Activated CD8-positive, alpha-beta T cell treated with anti-CD3 and anti-CD28 coated beads, Interleukin-2, amount 10 ng/mL, durations not matched to agents 7 days and 5 days (primary cell): ENCODE results near the gene RET. TPM values are rescaled to one million over a fixed set of nuclear protein-coding genes. Genes with fewer than 3 reads are reported as not detected.
A peak's percentile ranks its signal among the peaks of the same experiment; 100 is the strongest.

Source experiments
- ATAC-seq: fragments of 150-1000 bp; cut with Tn5 transposase; one replicate; pipeline ENCODE4 v1.10.0; 2021; ENCODE audit warnings: moderate library complexity
- CTCF ChIA-PET: fragments of 350-600 bp; sonication (Branson Sonifier 250); formaldehyde crosslinking; loops from one replicate; lab custom pipeline; 2021; ENCODE audit warnings: antibody characterized with exemption; lab: Charles Lee
- POLR2A ChIA-PET: fragments of 350-600 bp; sonication (Branson Sonifier 250); formaldehyde crosslinking; loops from one replicate; lab custom pipeline; 2021; ENCODE audit warnings: antibody characterized with exemption; lab: Charles Lee
- DNase-seq: peaks from one replicate; pipeline ENCODE4 v3.0.0-alpha.2; 2020
- H3K27ac Mint-ChIP-seq: one replicate; pipeline ENCODE4 v1.8.0; 2021; ENCODE audit warnings: mild to moderate bottlenecking, mixed read lengths
- H3K27me3 Mint-ChIP-seq: one replicate; pipeline ENCODE4 v1.8.0; 2021; ENCODE audit warnings: low read depth, mixed read lengths
- H3K36me3 Mint-ChIP-seq: one replicate; pipeline ENCODE4 v1.8.0; 2021; ENCODE audit warnings: low read depth, mixed read lengths
- H3K4me1 Mint-ChIP-seq: one replicate; pipeline ENCODE4 v1.8.0; 2021; ENCODE audit warnings: low read depth, mixed read lengths
- H3K4me3 Mint-ChIP-seq: one replicate; pipeline ENCODE4 v1.8.0; 2021; ENCODE audit warnings: mild to moderate bottlenecking, mixed read lengths
- H3K9me3 Mint-ChIP-seq: one replicate; pipeline ENCODE4 v1.8.0; 2022; ENCODE audit warnings: mixed read lengths; ENCODE audit not compliant: insufficient read depth
- total RNA-seq, 2 experiments: library from RNA; stranded (reverse); gene quantifications; one replicate each; pipeline ENCODE4 v1.2.3, GENCODE V29; 2021

The RET gene
- total RNA-seq, 2 experiments from 2014 or later, result 0.13 to 0.34 TPM

DNA sequence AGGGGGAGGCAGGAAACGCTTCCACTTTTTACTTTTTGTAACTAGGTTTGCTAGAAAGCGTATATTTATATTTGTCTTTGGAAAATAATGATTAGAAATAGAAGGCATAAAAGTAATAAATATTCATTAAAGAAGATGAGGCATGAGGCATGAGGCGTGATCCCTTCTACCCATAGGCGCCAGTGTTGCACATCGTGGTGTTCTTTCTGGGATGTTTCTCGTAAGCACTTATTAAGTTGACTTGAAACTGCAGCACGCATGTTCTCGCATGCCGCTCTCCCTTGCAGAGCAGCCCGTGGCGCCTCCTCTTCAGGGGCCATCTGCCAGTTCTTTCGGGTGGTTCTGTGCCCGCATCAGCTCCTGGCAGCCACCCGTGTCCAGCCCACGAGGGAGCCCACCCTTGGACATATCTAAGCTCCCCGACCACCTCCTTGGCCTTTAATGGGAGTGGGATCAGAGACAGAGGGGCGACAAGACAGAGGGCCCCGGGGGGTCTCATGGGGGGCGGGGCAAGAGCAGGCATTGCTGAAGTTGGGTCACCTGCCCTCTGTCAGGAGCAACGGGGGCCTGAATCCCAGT, 32.9 kb downstream of the RET start:
- Mint-ChIP-seq H3K36me3 (no peaks in the 10 kb centered on the region), H3K4me1 (peaks cover 40% of the 10 kb centered on the region), H3K27me3 (peaks cover 4% of the 10 kb centered on the region), H3K9me3 (no peaks in the 10 kb centered on the region), H3K27ac (peak overlapping the region; percentile 54), H3K4me3 (no peak overlapping the region)
- ChIA-PET POLR2A (interaction anchor here (1.0 to 2.2 kb wide), 3 partner anchors 11 to 29 kb away, joined by 4 to 14 read pairs (median 8); partner anchors contain the start of gene CSGALNACT2), CTCF (interaction anchor here (1.7 kb wide), 1 partner anchor 11 kb away, joined by 6 read pairs; no protein-coding TSS in a partner anchor)
- ATAC-seq (no peak), DNase-seq (no peak)

DNA sequence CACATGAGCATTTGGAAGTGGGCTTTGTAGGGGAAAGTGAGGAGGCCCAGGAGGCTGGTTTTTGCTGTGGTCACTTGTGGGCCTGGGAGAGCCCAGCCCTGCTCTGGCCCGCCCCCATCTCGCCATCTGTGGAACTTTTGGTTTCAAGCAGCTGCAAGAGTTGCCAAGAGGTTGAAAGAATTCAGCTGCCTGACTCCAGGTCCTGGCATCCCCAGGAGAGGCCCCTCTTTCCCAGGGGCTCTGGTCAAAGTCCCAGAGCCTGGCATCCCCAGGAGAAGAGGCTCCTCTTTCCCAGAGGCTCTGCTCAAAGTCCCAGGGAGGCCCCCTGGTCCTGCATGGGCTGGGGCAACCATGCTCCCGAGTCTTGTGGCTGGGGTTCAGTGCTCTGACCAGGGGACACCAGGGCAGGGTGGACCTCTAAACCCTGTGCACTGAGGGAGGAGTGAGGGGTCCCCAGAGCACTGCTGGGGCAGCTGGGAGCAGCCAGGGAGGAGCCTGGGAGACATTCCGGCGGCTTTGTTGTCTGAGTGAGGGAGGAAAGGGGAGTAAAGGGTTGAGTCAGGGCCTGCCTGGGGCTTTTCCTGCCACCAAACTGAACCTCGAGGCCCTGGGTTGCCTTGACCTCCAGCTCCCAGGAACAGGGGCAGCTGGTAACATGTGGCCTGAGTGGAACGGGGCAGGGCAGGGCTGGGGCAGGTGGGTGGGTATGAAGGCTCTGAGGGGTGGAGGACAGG, 33.6 kb downstream of the RET start:
- Mint-ChIP-seq H3K9me3 (no peaks in the 10 kb centered on the region), H3K27me3 (no peaks in the 10 kb centered on the region), H3K27ac (peak overlapping the region; percentile 61), H3K4me3 (no peak overlapping the region), H3K36me3 (no peaks in the 10 kb centered on the region), H3K4me1 (peaks cover 35% of the 10 kb centered on the region)
- DNase-seq, result no peak
- CTCF ChIA-PET, result interaction anchor here (1.7 kb wide), 1 partner anchor 11 kb away, joined by 6 read pairs; no protein-coding TSS in a partner anchor
- POLR2A ChIA-PET, result interaction anchor here (1.0 to 2.2 kb wide), 3 partner anchors 10 to 29 kb away, joined by 4 to 14 read pairs (median 8); partner anchors contain the start of gene CSGALNACT2
- no peak for ATAC-seq

DNA sequence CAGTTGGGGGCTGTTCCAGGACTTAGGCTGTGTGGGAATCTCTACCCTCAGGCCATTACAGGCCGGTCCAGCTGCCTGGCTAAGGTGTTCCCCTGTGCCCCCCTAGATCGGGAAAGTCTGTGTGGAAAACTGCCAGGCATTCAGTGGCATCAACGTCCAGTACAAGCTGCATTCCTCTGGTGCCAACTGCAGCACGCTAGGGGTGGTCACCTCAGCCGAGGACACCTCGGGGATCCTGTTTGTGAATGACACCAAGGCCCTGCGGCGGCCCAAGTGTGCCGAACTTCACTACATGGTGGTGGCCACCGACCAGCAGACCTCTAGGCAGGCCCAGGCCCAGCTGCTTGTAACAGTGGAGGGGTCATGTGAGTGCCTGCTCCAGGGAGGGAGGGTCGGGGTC, 34.2 kb downstream of the RET start:
- H3K27ac Mint-ChIP-seq, result no peak overlapping the region
- CTCF ChIA-PET, result no interaction called here

GRCh38 chr10:43111921-43112607, 35.2 kb downstream of the RET start:
- ChIA-PET CTCF (no interaction called here), POLR2A (interaction anchor here (2.2 kb wide), 1 partner anchor 26 kb away, joined by 8 read pairs; the partner anchor contains the start of gene CSGALNACT2)
- Mint-ChIP-seq H3K27me3 (no peaks in the 10 kb centered on the region), H3K4me1 (peaks cover 19% of the 10 kb centered on the region), H3K9me3 (no peaks in the 10 kb centered on the region), H3K27ac (no peak overlapping the region), H3K4me3 (no peak overlapping the region), H3K36me3 (no peaks in the 10 kb centered on the region)
- ATAC-seq (no peak), DNase-seq (no peak)

More for the DNA sequence above, 34.2 kb downstream of the RET start:
- Mint-ChIP-seq H3K4me1 (peaks cover 29% of the 10 kb centered on the region), H3K27me3 (no peaks in the 10 kb centered on the region), H3K9me3 (no peaks in the 10 kb centered on the region), H3K36me3 (no peaks in the 10 kb centered on the region), H3K4me3 (no peak overlapping the region)
- POLR2A ChIA-PET, result interaction anchor here (2.1 to 2.2 kb wide), 2 partner anchors 10 to 27 kb away, joined by 8 to 14 read pairs; partner anchors contain the start of gene CSGALNACT2
- ATAC-seq (no peak), DNase-seq (no peak)

GRCh38 chr10:43112608-43112961, 35.7 kb downstream of the RET start:
- ChIA-PET POLR2A (no interaction called here), CTCF (no interaction called here)
- Mint-ChIP-seq H3K4me3 (no peak overlapping the region), H3K9me3 (no peaks in the 10 kb centered on the region), H3K27ac (no peak overlapping the region), H3K4me1 (peaks cover 17% of the 10 kb centered on the region), H3K36me3 (no peaks in the 10 kb centered on the region), H3K27me3 (no peaks in the 10 kb centered on the region)
- ATAC-seq, result no peak
- DNase-seq, result no peak

DNA sequence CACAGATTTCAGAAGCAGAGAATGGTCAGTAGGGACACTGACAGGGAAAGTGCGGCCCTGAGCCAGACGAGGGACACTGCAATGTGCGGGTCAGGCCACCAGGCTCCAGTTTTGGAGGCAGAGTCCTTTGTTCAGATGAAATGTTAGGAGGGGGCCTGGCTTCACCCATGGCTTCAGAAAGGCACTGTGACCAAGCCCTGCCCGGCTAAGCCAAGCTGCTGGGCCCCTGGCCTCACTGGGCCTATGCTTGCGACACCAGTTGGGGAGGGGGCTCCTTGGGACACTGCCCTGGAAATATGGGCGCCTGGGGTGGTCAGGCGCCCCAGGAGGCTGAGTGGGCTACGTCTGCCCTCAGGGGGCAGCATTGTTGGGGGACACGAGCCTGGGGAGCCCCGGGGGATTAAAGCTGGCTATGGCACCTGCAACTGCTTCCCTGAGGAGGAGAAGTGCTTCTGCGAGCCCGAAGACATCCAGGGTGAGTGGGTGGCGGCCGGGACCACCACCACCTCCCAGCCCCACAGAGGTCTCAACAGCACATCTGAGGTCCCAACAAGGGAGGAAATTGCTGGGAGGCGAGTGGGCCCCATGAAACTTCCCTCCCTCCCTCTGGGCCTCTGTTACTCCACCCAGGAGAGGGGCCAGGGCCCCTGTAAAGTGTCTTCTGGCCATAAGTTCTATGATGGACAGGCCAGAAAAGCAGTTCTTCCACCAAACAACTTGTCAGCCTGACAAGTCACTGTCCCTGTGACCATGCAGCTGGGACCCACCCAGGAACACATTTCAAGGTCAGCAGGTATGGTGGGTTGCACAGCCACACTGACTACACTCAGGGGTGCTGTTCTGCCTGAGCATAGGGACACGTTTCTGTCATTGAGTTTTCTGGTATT, 36.6 kb downstream of the RET start:
- Mint-ChIP-seq H3K27ac (no peak overlapping the region), H3K4me3 (no peak overlapping the region), H3K27me3 (no peaks in the 10 kb centered on the region), H3K4me1 (peaks cover 15% of the 10 kb centered on the region), H3K9me3 (no peaks in the 10 kb centered on the region), H3K36me3 (no peaks in the 10 kb centered on the region)
- no peak for DNase-seq
- ATAC-seq, result no peak
- CTCF ChIA-PET, result no interaction called here
- POLR2A ChIA-PET, result no interaction called here

DNA sequence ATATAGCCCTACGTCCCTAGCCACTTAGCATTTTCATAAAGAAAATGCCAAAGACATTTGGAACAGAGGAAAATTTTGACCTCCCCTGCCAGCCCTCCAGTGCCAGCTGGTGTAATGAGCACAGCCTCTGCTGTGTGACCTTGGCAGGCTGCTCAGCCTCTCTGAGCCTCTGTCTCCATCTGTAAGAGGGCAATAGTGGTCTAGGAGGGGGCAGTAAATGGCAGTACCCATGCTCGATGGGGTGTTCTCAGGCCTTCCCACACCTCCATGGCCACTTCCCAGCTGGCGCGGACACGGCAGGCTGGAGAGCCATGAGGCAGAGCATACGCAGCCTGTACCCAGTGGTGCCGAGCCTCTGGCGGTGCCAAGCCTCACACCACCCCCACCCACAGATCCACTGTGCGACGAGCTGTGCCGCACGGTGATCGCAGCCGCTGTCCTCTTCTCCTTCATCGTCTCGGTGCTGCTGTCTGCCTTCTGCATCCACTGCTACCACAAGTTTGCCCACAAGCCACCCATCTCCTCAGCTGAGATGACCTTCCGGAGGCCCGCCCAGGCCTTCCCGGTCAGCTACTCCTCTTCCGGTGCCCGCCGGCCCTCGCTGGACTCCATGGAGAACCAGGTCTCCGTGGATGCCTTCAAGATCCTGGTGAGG, 37.3 kb downstream of the RET start:
- ATAC-seq, result no peak
- Mint-ChIP-seq H3K36me3 (no peaks in the 10 kb centered on the region), H3K9me3 (no peaks in the 10 kb centered on the region), H3K4me1 (peaks cover 20% of the 10 kb centered on the region), H3K27ac (no peak overlapping the region), H3K27me3 (no peaks in the 10 kb centered on the region), H3K4me3 (no peak overlapping the region)
- ChIA-PET CTCF (no interaction called here), POLR2A (interaction anchor here (1.6 to 1.8 kb wide), 2 partner anchors 15 to 24 kb away, joined by 3 to 11 read pairs; partner anchors contain the start of gene CSGALNACT2)
- DNase-seq, result no peak

DNA sequence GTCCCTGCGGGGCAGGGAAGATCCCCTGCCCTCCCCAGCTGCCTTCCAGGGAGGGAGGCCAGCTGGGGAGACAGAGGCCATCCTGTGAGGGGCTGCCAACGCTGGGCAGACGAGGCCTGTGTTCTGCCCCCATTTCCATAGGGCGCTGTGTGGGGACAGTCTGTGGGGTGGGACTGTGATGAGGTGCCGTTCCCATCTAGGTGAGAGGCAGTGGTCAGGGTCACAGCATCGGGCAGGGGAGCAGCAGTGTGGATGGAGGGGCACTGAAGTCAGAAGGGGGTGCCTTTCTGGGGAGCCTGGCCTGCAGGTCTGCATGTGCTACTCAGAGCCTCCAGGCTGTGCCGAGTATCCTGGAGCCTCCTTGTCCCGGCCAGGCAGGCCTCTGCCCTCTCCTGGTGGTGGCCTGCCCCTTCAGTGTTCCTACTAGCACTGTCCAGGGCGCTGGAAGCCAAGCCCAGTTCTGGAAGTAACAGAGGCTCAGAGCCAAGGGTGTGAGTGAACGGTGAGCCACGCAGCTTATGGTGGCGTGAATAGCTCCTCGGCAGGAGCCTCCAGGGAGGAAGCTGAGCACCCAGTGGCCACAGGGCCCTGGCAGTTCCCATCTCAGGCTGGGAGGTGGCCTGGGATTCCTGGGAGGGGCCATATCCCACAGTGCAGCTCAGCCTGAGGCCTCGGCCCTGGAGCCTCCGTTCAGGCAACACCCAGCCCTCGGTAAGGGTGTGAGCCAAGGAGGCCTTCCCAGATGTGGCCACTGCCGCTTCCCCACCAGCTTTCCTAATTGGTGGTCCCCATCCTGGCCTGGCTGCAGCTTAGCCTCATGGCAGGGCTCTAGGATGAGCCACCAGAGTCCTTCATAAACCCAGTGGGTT, 38.1 kb downstream of the RET start:
- H3K9me3 Mint-ChIP-seq, result no peaks in the 10 kb centered on the region
- ChIA-PET POLR2A (interaction anchor here (1.6 to 1.8 kb wide), 2 partner anchors 14 to 23 kb away, joined by 3 to 11 read pairs; partner anchors contain the start of gene CSGALNACT2), CTCF (no interaction called here)
- DNase-seq (no peak), ATAC-seq (no peak)
- no peaks in the 10 kb centered on the region for H3K27me3 Mint-ChIP-seq
- H3K27ac Mint-ChIP-seq, result no peak overlapping the region
- H3K36me3 Mint-ChIP-seq, result no peaks in the 10 kb centered on the region
- peaks cover 22% of the 10 kb centered on the region for H3K4me1 Mint-ChIP-seq
- H3K4me3 Mint-ChIP-seq, result no peak overlapping the region

DNA sequence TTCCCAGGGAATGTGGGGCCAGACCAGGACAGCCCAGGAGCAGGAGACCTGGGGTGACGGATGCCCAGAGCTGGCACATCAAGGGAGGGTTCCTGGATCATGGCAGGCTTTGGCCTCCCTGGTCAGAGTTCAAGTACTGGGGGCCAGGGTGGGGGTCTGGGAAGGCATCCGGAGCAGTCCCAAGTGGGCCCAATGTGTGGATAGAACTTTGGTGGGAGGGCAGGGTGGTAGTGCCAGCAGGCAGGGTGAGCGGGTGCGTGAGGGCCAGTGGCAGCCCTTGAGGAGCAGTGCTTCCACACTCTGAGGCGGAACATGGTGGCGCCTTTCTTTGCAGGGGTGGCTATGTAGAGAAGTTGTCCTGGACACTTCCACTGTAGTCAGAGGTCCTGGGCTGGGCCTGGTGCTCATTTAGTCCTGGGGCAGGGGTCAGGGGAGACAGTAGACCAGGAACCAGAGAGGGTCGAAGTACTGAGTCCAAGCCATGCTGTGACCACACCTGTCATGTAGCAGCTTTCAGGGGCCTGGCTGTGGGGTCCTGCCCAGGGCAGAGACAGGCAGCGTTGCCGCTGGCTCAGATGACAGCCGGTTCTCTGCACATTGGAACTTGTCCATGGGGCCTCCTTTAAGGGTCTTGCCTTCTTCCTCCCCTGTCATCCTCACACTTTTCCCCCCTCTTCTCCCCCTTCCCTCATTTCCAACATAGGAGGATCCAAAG, 39.2 kb downstream of the RET start:
- no peaks in the 10 kb centered on the region for H3K27me3 Mint-ChIP-seq
- H3K36me3 Mint-ChIP-seq, result no peaks in the 10 kb centered on the region
- H3K4me3 Mint-ChIP-seq, result no peak overlapping the region
- ChIA-PET CTCF (no interaction called here), POLR2A (interaction anchor here (1.6 to 1.8 kb wide), 2 partner anchors 13 to 22 kb away, joined by 3 to 11 read pairs; partner anchors contain the start of gene CSGALNACT2)
- ATAC-seq (no peak), DNase-seq (no peak)
- H3K9me3 Mint-ChIP-seq, result no peaks in the 10 kb centered on the region
- peaks cover 24% of the 10 kb centered on the region for H3K4me1 Mint-ChIP-seq
- no peak overlapping the region for H3K27ac Mint-ChIP-seq
